Measurements from ENCODE around the gene DCAF12.

- TF ChIP-seq POLR2A (IDR thresholded peaks at IDR 0.05) = no peak
- no peak for TF ChIP-seq CTCF (IDR thresholded peaks at IDR 0.05)
Measured at GRCh38 chr9:34157318-34157717, 30.8 kb upstream of the DCAF12 start.
